Neural progenitor cell (in vitro differentiated cells): Measurements from ENCODE around the gene CERS3. TPM values are rescaled to one million over a fixed set of nuclear protein-coding genes. Genes with fewer than 3 reads are reported as not detected.

ENCODE experiments used
- DNase-seq: peaks from one replicate; pipeline ENCODE4 v3.0.0-alpha.2; 2016; ENCODE audit warnings: low spot score
- H2AFZ ChIP-seq: fragments of 200-600 bp; sonication (generic); replicated peaks from 2 replicates; pipeline ENCODE4 v1.6.1; 2016; ENCODE audit warnings: antibody characterized with exemption
- H3F3A ChIP-seq: fragments of 200-600 bp; sonication (generic); 2 replicates; pipeline ENCODE4 v1.6.1; 2016; ENCODE audit warnings: antibody characterized with exemption, low read depth
- H3K27ac ChIP-seq: fragments of 200-600 bp; sonication (generic); 2 replicates; pipeline ENCODE4 v1.5.1; 2016; ENCODE audit warnings: mild to moderate bottlenecking
- H3K27me3 ChIP-seq: fragments of 200-600 bp; sonication (generic); 2 replicates; pipeline ENCODE4 v1.6.1; 2016; ENCODE audit warnings: mild to moderate bottlenecking, moderate library complexity
- H3K36me3 ChIP-seq: fragments of 200-600 bp; sonication (generic); 2 replicates; pipeline ENCODE4 v1.5.1; 2016
- H3K4me1 ChIP-seq: fragments of 200-600 bp; sonication (generic); 2 replicates; pipeline ENCODE4 v1.6.1; 2016; ENCODE audit warnings: mixed run types
- H3K4me2 ChIP-seq: fragments of 200-600 bp; sonication (generic); 2 replicates; pipeline ENCODE4 v1.6.1; 2016
- H3K4me3 ChIP-seq: fragments of 200-600 bp; sonication (generic); 2 replicates; pipeline ENCODE4 v1.5.1; 2016
- H3K79me2 ChIP-seq: fragments of 200-600 bp; sonication (generic); 2 replicates; pipeline ENCODE4 v1.6.1; 2016; ENCODE audit warnings: low read depth
- H3K9ac ChIP-seq: fragments of 200-600 bp; sonication (generic); 2 replicates; pipeline ENCODE4 v1.6.1; 2016
- H3K9me3 ChIP-seq: fragments of 200-600 bp; sonication (generic); 2 replicates; pipeline ENCODE4 v1.5.1; 2016; ENCODE audit warnings: low read depth
- H4K20me1 ChIP-seq: fragments of 200-600 bp; sonication (generic); 2 replicates; pipeline ENCODE4 v1.6.1; 2016; ENCODE audit warnings: low read depth
- H3K27ac Mint-ChIP-seq: 3 replicates; pipeline ENCODE4 v1.8.0; 2021; ENCODE audit warnings: mixed read lengths
- H3K27me3 Mint-ChIP-seq: 2 replicates; pipeline ENCODE4 v1.8.0; 2022; ENCODE audit warnings: low read depth, mild to moderate bottlenecking, inconsistent platforms, moderate library complexity, mixed read lengths; ENCODE audit not compliant: insufficient read depth
- H3K36me3 Mint-ChIP-seq: 3 replicates; pipeline ENCODE4 v1.8.0; 2021; ENCODE audit warnings: mixed read lengths
- H3K4me1 Mint-ChIP-seq: 3 replicates; pipeline ENCODE4 v1.8.0; 2021; ENCODE audit warnings: mixed read lengths
- H3K4me3 Mint-ChIP-seq: 3 replicates; pipeline ENCODE4 v1.8.0; 2021; ENCODE audit warnings: mild to moderate bottlenecking, moderate library complexity, mixed read lengths
- H3K9me3 Mint-ChIP-seq: 3 replicates; pipeline ENCODE4 v1.8.0; 2020; ENCODE audit warnings: mixed read lengths
- CTCF ChIP-seq: fragments of 200-600 bp; sonication (generic); IDR thresholded peaks from 2 replicates; pipeline ENCODE4 v1.5.1; 2017; ENCODE audit warnings: antibody characterized with exemption, mild to moderate bottlenecking
- EZH2 ChIP-seq: fragments of 200-600 bp; sonication (generic); IDR thresholded peaks from 2 replicates; pipeline ENCODE4 v1.6.1; 2017; ENCODE audit warnings: antibody characterized with exemption, mild to moderate bottlenecking, moderate library complexity
- EZH2phosphoT487 ChIP-seq: fragments of 200-600 bp; sonication (generic); IDR thresholded peaks from 2 replicates; pipeline ENCODE4 v1.6.1; 2017; ENCODE audit warnings: antibody characterized with exemption
- total RNA-seq: library from RNA; depleted of rRNA; stranded (reverse); fragments of >200 nt; gene quantifications from 2 replicates; pipeline ENCODE4 v1.2.3, GENCODE V29; 2015; ENCODE audit warnings: low replicate concordance

CERS3 gene
- total RNA-seq, 1 donor from 2014 or later = not detected

- H3K4me1 Mint-ChIP-seq = peaks cover 24% of the 10 kb centered on the region
- TF ChIP-seq EZH2phosphoT487 (no peak), EZH2 (no peak), CTCF (no peak)
- peaks cover 9% of the 10 kb centered on the region for H3K9me3 Mint-ChIP-seq
- DNase-seq = no peak
- no peaks in the 10 kb centered on the region for H3K4me1 ChIP-seq
- H3K9me3 ChIP-seq = peaks cover 3% of the 10 kb centered on the region
- no peaks in the 10 kb centered on the region for H3K36me3 ChIP-seq
- H3K4me3 ChIP-seq = no peak overlapping the region
- no peak overlapping the region for H3K27ac ChIP-seq
- no peaks in the 10 kb centered on the region for H3K27me3 ChIP-seq
- no peak overlapping the region for H2AFZ ChIP-seq
- H3K4me3 Mint-ChIP-seq = no peak overlapping the region
- H3K27ac Mint-ChIP-seq = peak overlapping the region; percentile 2
- no peaks in the 10 kb centered on the region for H4K20me1 ChIP-seq
- peaks cover 2% of the 10 kb centered on the region for H3K27me3 Mint-ChIP-seq
- H3K36me3 Mint-ChIP-seq = no peaks in the 10 kb centered on the region
- H3F3A ChIP-seq = no peaks in the 10 kb centered on the region
- H3K4me2 ChIP-seq = no peak overlapping the region
- no peaks in the 10 kb centered on the region for H3K79me2 ChIP-seq
- H3K9ac ChIP-seq = no peak overlapping the region
Measured at GRCh38 chr15:100429116-100429728, 99.5 kb downstream of the CERS3 start.

GRCh38 chr15:100426937-100427336 lies 101.8 kb downstream of the CERS3 start:
- H3K4me3 ChIP-seq = no peak overlapping the region
- H3K27ac ChIP-seq = no peak overlapping the region
- no peaks in the 10 kb centered on the region for H3K36me3 ChIP-seq
- H2AFZ ChIP-seq = no peak overlapping the region
- H4K20me1 ChIP-seq = no peaks in the 10 kb centered on the region
- H3K27me3 ChIP-seq = no peaks in the 10 kb centered on the region
- H3F3A ChIP-seq = no peaks in the 10 kb centered on the region
- H3K4me1 Mint-ChIP-seq = peaks cover 7% of the 10 kb centered on the region
- H3K4me1 ChIP-seq = no peaks in the 10 kb centered on the region
- DNase-seq = no peak
- peaks cover 2% of the 10 kb centered on the region for H3K27me3 Mint-ChIP-seq
- no peak overlapping the region for H3K27ac Mint-ChIP-seq
- H3K36me3 Mint-ChIP-seq = no peaks in the 10 kb centered on the region
- H3K9me3 Mint-ChIP-seq = peaks cover 12% of the 10 kb centered on the region
- H3K9me3 ChIP-seq = peaks cover 3% of the 10 kb centered on the region
- TF ChIP-seq EZH2 = no peak
- TF ChIP-seq CTCF = no peak
- no peak for TF ChIP-seq EZH2phosphoT487
- H3K9ac ChIP-seq = no peak overlapping the region
- no peaks in the 10 kb centered on the region for H3K79me2 ChIP-seq
- H3K4me3 Mint-ChIP-seq = no peak overlapping the region
- H3K4me2 ChIP-seq = no peak overlapping the region

- H3K9ac ChIP-seq = no peak overlapping the region
Measured at GRCh38 chr15:100405179-100405578, 123.6 kb downstream of the CERS3 start.

More at GRCh38 chr15:100405179-100405578, 123.6 kb downstream of the CERS3 start:
- Histone ChIP-seq H2AFZ (no peak overlapping the region), H4K20me1 (no peaks in the 10 kb centered on the region), H3K36me3 (no peaks in the 10 kb centered on the region), H3K27ac (no peak overlapping the region), H3F3A (no peaks in the 10 kb centered on the region), H3K4me2 (no peak overlapping the region), H3K27me3 (no peaks in the 10 kb centered on the region), H3K4me1 (no peaks in the 10 kb centered on the region), H3K9me3 (no peaks in the 10 kb centered on the region), H3K4me3 (no peak overlapping the region), H3K79me2 (no peaks in the 10 kb centered on the region)
- DNase-seq = no peak
- Mint-ChIP-seq H3K27me3 (peaks cover 3% of the 10 kb centered on the region), H3K36me3 (no peaks in the 10 kb centered on the region), H3K9me3 (peaks cover 11% of the 10 kb centered on the region), H3K4me1 (peaks cover 5% of the 10 kb centered on the region), H3K4me3 (no peak overlapping the region), H3K27ac (no peak overlapping the region)
- no peak for TF ChIP-seq EZH2
- no peak for TF ChIP-seq CTCF
- TF ChIP-seq EZH2phosphoT487 = no peak
